NCI-H2196 (cell line): ENCODE data around the gene ENPP7.
A peak's percentile ranks its signal among the peaks of the same experiment; 100 is the strongest.

Experiments
- DNase-seq: peaks from one replicate; lab custom pipeline; 2025; ENCODE audit not compliant: unreplicated experiment; lab: John Stamatoyannopoulos, UW

The ENPP7 gene

GRCh38 chr17:79776376-79777119, 45.8 kb downstream of the ENPP7 start:
- DNase-seq: no peak

- DNase-seq: peak; percentile 86
These were observed 46.6 kb downstream of the ENPP7 start for GRCh38 chr17:79777120-79777893.

GRCh38 chr17:79777894-79778503, 47.3 kb downstream of the ENPP7 start, which contains the start of gene CBX2:
Gene CBX2, plus strand, starts transcription at chr17:79778148. Its CDS starts 88 bp downstream, at chr17:79778236.
- peak; percentile 91 for DNase-seq

DNA sequence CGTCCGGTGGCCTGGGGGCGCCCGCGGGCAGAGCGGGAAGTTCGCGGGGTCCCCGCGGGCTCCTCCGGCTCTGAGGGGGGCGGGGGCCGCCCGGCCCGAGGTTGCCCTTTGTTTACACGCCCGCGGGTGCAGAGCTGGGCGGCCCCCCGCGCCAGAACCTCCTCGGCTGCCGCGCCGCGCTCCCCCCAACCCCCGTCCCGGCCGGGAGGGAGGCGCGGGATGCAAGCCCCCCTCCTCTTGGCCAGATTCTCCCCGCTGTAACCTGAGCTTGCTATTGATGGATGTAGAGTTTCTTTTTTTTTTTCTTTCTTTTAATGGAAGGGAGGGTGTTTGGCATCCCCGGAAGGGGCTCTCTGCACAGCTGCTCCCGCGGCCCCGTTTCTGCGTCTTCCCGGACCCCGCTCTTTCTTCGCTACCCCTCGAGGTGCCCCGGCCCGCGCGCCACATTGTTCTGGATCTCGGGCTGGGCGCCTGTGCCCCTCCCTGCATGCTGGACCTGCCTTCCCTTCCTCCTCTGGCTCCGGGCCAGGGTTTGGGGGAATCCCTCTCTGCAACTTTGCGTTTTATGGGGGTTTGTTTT, 47.9 kb downstream of the ENPP7 start:
- DNase-seq: peak; percentile 47

DNA sequence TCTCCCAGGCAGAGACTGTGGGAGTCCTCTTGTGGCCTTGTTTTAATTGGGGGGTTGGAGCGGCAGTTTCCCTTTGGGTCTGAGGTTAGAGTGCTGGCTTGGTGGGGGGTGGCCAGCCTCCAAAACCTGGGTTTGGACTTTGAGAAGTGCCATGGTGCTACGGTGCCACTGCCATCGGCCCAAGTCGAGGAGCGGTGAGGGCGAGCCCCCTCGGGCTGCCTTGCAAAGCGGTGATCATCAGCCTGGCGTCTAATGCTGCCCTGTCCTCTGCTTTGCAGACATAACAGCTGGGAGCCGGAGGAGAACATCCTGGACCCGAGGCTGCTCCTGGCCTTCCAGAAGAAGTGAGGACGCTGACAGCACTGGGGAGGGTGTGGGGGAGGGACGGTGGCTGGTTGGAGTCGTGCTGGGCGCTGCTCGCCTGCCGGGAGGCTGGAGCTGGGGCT, 48.4 kb downstream of the ENPP7 start:
- DNase-seq: no peak

DNA sequence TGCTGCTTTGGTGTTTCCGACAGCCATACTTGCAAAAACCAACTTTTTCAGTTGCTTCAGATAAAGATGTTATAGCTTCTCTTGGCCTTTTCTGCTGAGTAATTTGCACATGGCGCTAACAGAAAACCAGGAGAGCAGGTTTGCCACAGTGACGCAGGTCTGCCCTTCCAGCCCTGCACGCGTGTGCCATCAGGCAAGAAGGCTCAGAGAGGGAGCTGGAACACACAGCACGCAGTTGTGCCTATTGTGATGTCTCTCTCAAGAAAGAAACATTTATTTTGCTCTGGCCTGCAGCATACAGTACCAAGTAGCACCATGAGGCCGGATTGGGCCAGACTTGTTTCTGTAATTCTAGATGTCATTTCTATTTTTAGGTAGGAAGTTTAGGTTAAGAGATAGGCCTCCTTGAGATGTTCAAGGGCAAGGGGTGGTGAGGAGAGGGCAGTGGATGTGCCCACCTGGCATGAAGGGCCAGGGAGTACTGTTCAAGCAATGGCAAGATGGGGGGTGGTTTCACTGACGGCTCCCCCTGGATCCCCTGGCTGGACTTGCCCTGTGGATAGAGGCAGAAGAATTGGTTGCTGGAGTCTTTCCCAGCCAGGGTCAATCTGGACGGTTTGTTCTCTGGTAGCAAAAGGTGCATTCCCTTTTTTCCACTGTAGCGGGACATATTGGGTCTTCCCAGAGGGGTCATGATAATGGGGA, 49.1 kb downstream of the ENPP7 start:
- DNase-seq: no peak

DNA sequence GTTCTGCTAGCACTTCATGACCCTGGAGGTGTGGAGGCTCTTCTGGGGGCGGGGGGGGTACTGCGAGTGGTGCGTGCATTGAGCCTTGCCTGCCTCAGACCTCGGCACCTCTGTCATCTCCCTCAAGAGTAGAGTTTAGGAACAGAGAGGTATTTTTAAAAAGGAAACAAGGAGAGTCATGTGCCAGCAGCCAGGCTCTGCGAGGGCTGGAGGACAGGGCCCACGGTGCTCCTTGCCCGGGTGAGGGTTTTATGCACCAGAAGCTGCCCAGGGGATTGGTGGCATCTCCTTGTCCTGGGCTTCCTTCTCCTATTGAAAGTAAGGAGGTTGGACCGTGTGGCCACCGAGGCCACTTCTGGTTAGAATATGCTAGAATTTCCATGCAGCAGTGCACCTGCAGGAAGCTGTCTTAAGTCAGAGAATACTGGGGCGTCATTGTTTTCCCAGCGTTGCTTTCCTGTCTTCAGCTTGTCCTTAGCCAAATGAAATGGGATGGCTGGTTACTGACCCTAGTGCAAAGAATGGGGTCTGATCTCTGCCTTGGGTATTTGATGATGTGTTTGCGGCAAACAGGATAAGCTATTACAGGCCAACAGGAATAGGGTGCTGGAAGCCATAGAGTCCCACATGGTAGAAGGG, 50.4 kb downstream of the ENPP7 start:
- no peak for DNase-seq

DNA sequence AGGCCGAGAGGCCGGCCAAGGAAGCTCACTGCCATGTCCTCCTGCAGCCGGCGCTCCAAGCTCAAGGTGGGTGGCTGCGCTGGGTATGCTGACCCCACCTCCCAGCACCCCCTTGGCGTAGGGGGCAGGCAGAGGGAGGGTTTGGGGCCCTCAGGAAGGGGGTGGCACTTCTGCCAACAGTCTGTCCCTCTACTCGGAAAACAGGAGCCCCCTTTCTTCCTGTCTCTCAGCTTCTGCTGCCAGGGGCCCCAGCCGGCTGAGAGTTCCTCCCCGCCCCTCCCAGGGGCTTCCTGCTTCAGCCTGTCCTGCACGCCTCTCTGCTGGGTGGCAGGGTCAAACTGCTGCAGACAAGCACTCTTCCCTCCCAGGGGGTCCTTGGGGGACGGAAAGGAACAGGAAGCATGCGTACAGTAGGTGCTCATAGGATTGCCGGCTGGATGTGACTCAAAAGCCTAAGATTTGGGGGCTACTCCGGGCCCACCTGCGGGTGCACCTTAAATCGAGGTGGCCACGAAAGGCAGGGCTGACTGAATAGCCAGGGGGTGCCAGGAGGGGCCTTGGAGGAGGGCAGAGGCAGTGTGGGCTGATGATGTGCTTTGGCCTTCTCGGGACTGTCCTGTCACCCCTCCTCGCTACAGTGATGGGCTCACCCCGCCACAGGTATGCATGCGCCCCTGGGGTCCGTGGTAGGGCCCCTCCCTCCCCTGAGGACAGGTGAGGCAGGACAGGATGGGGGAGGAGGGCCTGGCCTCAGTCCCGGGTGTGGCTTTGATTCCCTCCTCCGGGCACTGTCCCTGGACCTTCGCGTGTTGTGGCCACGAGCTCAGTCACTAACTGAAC, 51.2 kb downstream of the ENPP7 start:
- DNase-seq: no peak

- DNase-seq: no peak
These were observed 53.1 kb downstream of the ENPP7 start for GRCh38 chr17:79783891-79784290.

DNA sequence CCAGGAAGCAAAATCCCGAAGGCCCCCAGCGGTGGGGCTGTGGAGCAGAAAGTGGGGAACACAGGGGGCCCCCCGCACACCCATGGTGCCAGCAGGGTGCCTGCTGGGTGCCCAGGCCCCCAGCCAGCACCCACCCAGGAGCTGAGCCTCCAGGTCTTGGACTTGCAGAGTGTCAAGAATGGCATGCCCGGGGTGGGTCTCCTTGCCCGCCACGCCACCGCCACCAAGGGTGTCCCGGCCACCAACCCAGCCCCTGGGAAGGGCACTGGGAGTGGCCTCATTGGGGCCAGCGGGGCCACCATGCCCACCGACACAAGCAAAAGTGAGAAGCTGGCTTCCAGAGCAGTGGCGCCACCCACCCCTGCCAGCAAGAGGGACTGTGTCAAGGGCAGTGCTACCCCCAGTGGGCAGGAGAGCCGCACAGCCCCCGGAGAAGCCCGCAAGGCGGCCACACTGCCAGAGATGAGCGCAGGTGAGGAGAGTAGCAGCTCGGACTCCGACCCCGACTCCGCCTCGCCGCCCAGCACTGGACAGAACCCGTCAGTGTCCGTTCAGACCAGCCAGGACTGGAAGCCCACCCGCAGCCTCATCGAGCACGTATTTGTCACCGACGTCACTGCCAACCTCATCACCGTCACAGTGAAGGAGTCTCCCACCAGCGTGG, 53.7 kb downstream of the ENPP7 start:
- no peak for DNase-seq

DNA sequence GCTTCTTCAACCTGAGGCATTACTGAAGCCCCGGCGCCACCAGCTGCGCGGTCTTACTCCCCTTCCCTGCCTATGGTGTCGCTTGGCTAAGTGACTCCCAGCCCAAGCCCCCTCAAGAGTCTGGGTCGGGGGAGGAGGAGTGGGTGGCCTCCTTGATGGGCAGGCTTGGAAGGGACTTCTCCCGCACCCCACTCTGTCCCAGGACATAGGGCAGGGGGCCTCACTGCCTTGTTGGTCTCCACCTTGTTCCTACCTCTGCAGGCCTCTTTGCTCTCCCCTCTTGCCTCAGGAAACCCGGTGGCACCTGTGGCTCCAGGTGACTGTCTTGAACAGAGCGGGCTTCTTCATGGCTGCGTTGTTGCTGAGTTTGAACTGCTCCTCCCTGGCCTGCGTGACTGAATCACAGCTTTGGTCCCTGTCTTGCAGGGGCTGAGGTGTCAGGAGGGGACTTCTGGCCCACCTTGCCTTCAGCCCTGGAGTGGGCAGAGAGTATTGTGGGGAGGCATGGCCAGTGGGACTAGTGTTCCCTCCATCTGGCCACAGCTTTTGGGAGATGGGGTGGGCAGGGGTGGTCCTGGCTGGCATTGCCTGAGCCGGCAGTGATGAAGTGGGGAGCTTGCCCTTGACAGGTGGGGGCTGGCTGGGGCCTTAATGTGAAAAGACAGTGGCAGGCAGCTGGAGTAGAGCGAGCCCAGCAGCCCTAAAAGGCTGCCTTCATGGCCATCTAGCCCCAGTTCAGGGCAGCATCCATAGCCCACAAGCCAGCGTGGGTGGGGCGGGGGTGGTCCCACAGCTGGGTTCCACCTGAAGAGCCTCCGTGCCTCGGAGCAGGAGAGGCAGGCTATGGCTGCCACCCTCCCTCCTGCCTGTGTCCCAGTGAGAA, 54.5 kb downstream of the ENPP7 start:
- no peak for DNase-seq

- DNase-seq: no peak
These were observed 55.4 kb downstream of the ENPP7 start for GRCh38 chr17:79785900-79786810.

GRCh38 chr17:79786930-79787643, 56.3 kb downstream of the ENPP7 start:
- DNase-seq: no peak

- DNase-seq: no peak
These were observed 57.7 kb downstream of the ENPP7 start for GRCh38 chr17:79788455-79788854.

- no peak for DNase-seq
These were observed 58.5 kb downstream of the ENPP7 start for GRCh38 chr17:79788989-79789942.
